ENCODE results near the gene ZNRF4.
"Not testable (repeated sequence)": the region's sequence is repeated elsewhere in the genome, so short reads cannot be mapped to it uniquely, and the experiment has no call there.

ZNRF4 gene

GRCh38 chr19:5455367-5456129, at the start of gene ZNRF4:
TSS of gene ZNRF4 (plus strand) at chr19:5455417. CDS start at chr19:5455492, 75 bp downstream.
- DNase-seq = no peak

- DNase-seq = not testable (repeated sequence)
These were observed 49.0 kb upstream of the ZNRF4 start for GRCh38 chr19:5406198-5406597.

- DNase-seq = no peak
These were observed 48.4 kb upstream of the ZNRF4 start for GRCh38 chr19:5406816-5407215.

- DNase-seq = no peak
These were observed 47.9 kb upstream of the ZNRF4 start for GRCh38 chr19:5407356-5407755.

GRCh38 chr19:5417495-5418436, 37.5 kb upstream of the ZNRF4 start:
- DNase-seq = no peak

- DNase-seq = no peak
These were observed 36.5 kb upstream of the ZNRF4 start for GRCh38 chr19:5418677-5419076.

- no peak for DNase-seq
These were observed 34.3 kb upstream of the ZNRF4 start for GRCh38 chr19:5420953-5421352.

GRCh38 chr19:5423567-5424125, 31.6 kb upstream of the ZNRF4 start:
- no peak for DNase-seq

GRCh38 chr19:5424192-5424973, 30.8 kb upstream of the ZNRF4 start:
- no peak for DNase-seq

- no peak for DNase-seq
These were observed 30.0 kb upstream of the ZNRF4 start for GRCh38 chr19:5425260-5425659.

- no peak for DNase-seq
These were observed 25.0 kb upstream of the ZNRF4 start for GRCh38 chr19:5430237-5430636.

- DNase-seq = no peak
These were observed 22.5 kb upstream of the ZNRF4 start for GRCh38 chr19:5432687-5433086.

GRCh38 chr19:5434351-5434917, 20.8 kb upstream of the ZNRF4 start:
- DNase-seq = no peak

GRCh38 chr19:5434970-5435641, 20.1 kb upstream of the ZNRF4 start:
- no peak for DNase-seq

- no peak for DNase-seq
These were observed 19.6 kb upstream of the ZNRF4 start for GRCh38 chr19:5435642-5436017.

GRCh38 chr19:5436106-5436947, 18.9 kb upstream of the ZNRF4 start:
- peak; percentile 54 for DNase-seq

GRCh38 chr19:5436948-5437306, 18.3 kb upstream of the ZNRF4 start:
- no peak for DNase-seq

GRCh38 chr19:5438756-5439155, 16.5 kb upstream of the ZNRF4 start:
- DNase-seq = not testable (repeated sequence)

- no peak for DNase-seq
These were observed 15.8 kb upstream of the ZNRF4 start for GRCh38 chr19:5439452-5439851.

GRCh38 chr19:5440299-5440698, 14.9 kb upstream of the ZNRF4 start:
- DNase-seq = no peak

- no peak for DNase-seq
These were observed 11.5 kb upstream of the ZNRF4 start for GRCh38 chr19:5443723-5444122.
